Esophagus muscularis mucosa (tissue), 4 donors: Measurements from ENCODE around the gene CTPS2. TPM values are rescaled to one million over a fixed set of nuclear protein-coding genes. Genes with fewer than 3 reads are reported as not detected.

ENCODE experiments used
- DNase-seq: peaks from one replicate; pipeline ENCODE4 v3.0.0-alpha.2; 2017; ENCODE audit errors: extremely low spot score
- H3K27ac ChIP-seq, 4 donors: fragments of 200-600 bp; sonication (generic); replicated peaks in 1 of 4; 1 replicate in 3 of 4; 2 replicates in 1 of 4; pipeline ENCODE4 v1.5.1; 2016 to 2019; ENCODE audit warnings: mild to moderate bottlenecking in 1 of 4
- H3K27me3 ChIP-seq, 4 donors: fragments of 200-600 bp; sonication (generic); one replicate each; pipeline versions ENCODE4 v1.5.1 to v1.6.0; 2016 to 2019
- H3K36me3 ChIP-seq, 4 donors: fragments of 200-600 bp; sonication (generic); one replicate each; pipeline ENCODE4 v1.5.1; 2016 to 2019
- H3K4me1 ChIP-seq, 4 donors: fragments of 200-600 bp; sonication (generic); one replicate each; pipeline ENCODE4 v1.5.1; 2016 to 2019
- H3K4me3 ChIP-seq, 4 donors: fragments of 200-600 bp; sonication (generic); 1 replicate in 2 of 4; 2 replicates in 2 of 4; pipeline ENCODE4 v1.5.1; 2016 to 2019; ENCODE audit warnings: mild to moderate bottlenecking in 4 of 4, moderate library complexity in 1 of 4
- H3K9me3 ChIP-seq, 4 donors: fragments of 200-600 bp; sonication (generic); 1 replicate in 3 of 4; 2 replicates in 1 of 4; pipeline ENCODE4 v1.5.1; 2016 to 2019
- EP300 ChIP-seq: sonication (generic); formaldehyde crosslinking; IDR thresholded peaks from one replicate; pipeline ENCODE4 v1.6.1; 2017; ENCODE audit warnings: antibody characterized with exemption
- POLR2A ChIP-seq: fragments of 450-650 bp; IDR thresholded peaks from one replicate; pipeline ENCODE4 v1.6.1; 2017; ENCODE audit warnings: antibody characterized with exemption, moderate library complexity, mild to moderate bottlenecking, low read depth
- POLR2AphosphoS5 ChIP-seq, 2 donors: sonication (generic); formaldehyde crosslinking; IDR thresholded peaks; one replicate each; pipeline ENCODE4 v1.6.1; 2017; ENCODE audit warnings: antibody characterized with exemption in 2 of 2
- WGBS: methylation state at CpG from one replicate; pipeline ENCODE4 v1.1.5; 2018; 5-methylcytosine and 5-hydroxymethylcytosine counted together
- intact Hi-C: fragments of 100-400 bp; cut with DNase I; formaldehyde crosslinking; loops from one replicate; pipeline ENCODE4 v1.15.1; 2023
- total RNA-seq, 4 donors: library from RNA; depleted of rRNA; stranded (reverse); fragments of >200 nt; gene quantifications; one replicate each; pipeline versions ENCODE4 v1.1.0 to v1.2.1, GENCODE V29; 2016
- TF ChIP-seq, protein P1 (sequence below), 3 experiments: fragments of 200-600 bp in 2 of 3; fragments of 450-650 bp in 1 of 3; sonication (generic) in 2 of 3; IDR thresholded peaks; one replicate each; pipeline ENCODE4 v1.5.1; 2017 to 2019; ENCODE audit warnings: antibody characterized with exemption in 3 of 3, mild to moderate bottlenecking in 2 of 3, moderate library complexity in 1 of 3

The CTPS2 gene
- total RNA-seq, 4 donors from 2014 or later: 9.8 to 18.3 (median 13.7) TPM

DNA sequence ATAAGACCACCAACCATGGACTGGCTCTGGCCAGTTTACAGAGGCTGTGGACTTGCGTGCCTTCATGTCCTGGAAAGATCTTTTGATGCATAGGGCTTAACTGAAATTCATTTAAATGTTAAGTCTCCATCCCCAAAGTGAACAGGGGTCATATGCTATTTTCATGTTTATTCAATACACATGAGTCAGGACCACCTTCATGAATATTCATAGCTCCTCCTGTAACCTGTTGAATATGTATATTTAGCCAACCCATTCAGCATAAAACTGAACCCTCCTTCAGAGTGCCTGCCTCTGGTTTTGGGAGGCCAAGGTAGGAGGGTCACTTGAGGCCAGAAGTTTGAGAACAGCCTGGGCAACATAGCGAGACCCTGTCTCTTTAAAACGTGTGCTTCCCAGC, 7.1 kb downstream of the CTPS2 start:
- H3K27me3 ChIP-seq: no peaks in the 10 kb centered on the region
- H3K36me3 ChIP-seq: peaks cover 0 to 15% (median 0%) of the 10 kb centered on the region in 4 donors
- no peak for DNase-seq
- H3K9me3 ChIP-seq: no peaks in the 10 kb centered on the region
- TF ChIP-seq POLR2A: no peak
- 84% methylated on average over 3 of the region's 3 CpGs for WGBS
- H3K4me3 ChIP-seq: no peak overlapping the region
- H3K4me1 ChIP-seq: no peaks in the 10 kb centered on the region
- intact Hi-C loops: no loop called here
- no peak overlapping the region for H3K27ac ChIP-seq

DNA sequence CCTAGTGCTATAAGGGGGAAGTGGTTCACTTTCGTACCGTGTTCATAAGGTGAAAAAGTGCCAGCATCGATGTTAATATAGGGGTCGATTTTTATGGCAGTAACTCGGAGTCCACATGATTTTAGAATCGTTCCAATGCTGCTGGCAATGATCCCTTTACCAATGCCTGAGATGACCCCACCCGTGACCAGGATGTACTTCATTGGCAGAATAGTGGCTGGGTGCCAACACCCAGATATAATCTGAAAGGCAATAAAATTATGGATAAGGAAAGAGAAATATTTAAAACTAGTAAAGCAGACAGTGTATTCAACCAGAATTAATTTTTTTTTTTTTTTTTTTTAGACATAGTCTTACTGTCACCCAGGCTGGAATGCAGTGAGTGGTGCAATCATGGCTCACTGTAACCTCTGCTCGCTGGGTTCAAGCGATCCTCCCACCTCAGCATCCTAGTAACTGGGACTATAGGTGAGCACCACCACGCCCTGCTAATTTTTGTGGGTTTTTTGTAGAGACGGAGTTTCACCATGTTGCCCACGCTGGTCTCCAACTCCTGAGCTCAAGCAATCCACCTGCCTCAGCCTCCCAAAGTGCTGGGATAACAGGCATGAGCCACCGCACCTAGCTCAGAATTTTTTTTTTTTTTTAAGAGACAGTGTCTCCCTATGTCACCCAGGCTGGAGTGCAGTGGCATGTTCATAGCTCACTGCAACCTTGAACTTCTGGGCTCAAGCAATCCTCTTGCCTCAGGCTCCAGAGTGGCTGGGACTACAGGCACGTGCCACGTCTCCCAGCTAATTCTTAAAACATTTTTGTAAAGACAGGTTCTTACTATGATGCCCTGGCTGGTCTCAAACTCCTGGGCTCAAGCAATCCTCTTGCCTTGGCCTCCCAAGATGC, 9.5 kb downstream of the CTPS2 start:
- Histone ChIP-seq H3K4me3 (no peak overlapping the region), H3K27ac (no peak overlapping the region), H3K9me3 (no peaks in the 10 kb centered on the region), H3K27me3 (no peaks in the 10 kb centered on the region), H3K4me1 (no peaks in the 10 kb centered on the region), H3K36me3 (peaks cover 0 to 24% (median 1%) of the 10 kb centered on the region in 4 donors)
- TF ChIP-seq EP300 (no peak), POLR2AphosphoS5 (IDR thresholded peaks at IDR 0.05) (no peak), POLR2A (no peak)
- TF ChIP-seq, protein P1, sequence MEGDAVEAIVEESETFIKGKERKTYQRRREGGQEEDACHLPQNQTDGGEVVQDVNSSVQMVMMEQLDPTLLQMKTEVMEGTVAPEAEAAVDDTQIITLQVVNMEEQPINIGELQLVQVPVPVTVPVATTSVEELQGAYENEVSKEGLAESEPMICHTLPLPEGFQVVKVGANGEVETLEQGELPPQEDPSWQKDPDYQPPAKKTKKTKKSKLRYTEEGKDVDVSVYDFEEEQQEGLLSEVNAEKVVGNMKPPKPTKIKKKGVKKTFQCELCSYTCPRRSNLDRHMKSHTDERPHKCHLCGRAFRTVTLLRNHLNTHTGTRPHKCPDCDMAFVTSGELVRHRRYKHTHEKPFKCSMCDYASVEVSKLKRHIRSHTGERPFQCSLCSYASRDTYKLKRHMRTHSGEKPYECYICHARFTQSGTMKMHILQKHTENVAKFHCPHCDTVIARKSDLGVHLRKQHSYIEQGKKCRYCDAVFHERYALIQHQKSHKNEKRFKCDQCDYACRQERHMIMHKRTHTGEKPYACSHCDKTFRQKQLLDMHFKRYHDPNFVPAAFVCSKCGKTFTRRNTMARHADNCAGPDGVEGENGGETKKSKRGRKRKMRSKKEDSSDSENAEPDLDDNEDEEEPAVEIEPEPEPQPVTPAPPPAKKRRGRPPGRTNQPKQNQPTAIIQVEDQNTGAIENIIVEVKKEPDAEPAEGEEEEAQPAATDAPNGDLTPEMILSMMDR (IDR thresholded peaks at IDR 0.05): no peak
- 92% methylated on average over 15 of the region's 15 CpGs for WGBS
- DNase-seq: no peak
- intact Hi-C loops: no loop called here

DNA sequence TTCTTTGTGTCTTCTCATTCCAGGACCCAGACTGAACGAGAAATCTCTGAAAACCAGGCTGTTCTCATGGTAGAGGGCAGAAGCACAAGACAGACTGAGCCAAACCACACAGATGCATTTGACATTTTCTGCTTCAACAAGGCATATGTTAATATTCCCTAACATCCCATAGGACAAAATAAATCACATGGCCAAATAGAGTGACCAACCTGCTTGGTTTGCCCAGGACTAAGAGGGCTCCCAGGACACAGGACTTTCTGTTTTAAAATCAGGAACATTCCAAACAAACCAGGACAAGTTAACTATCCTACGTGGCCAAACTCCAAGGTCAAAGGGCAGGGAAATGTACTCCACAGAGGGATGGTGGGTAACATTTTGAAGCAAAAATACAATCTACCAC, 11.7 kb downstream of the CTPS2 start:
- Histone ChIP-seq H3K27ac (no peak overlapping the region), H3K9me3 (no peaks in the 10 kb centered on the region), H3K4me1 (no peaks in the 10 kb centered on the region), H3K27me3 (no peaks in the 10 kb centered on the region), H3K36me3 (peaks cover 0 to 23% (median 4%) of the 10 kb centered on the region in 4 donors), H3K4me3 (no peak overlapping the region)
- WGBS: 70% methylated on average over 2 of the region's 2 CpGs
- no peak for TF ChIP-seq POLR2AphosphoS5 (IDR thresholded peaks at IDR 0.05)
- no peak for DNase-seq
- intact Hi-C loops: no loop called here

DNA sequence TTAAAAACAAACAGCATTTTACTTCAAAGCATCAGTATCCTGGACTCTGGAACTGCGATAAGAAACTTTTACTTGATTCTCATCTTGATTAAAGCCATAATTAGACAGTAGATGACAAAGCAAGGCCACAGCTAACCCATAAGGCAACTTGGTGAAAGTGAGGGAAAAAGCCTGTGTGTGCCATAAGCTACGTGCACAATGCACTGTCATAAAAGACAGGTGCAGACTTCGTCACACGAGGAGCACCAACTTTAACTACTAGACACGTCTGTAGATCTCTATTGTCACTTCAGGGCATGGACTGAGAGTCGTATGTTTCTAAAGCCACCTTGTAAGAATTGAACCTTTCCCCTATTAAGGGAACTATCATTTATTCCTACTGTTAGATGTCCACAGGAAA, 13.1 kb downstream of the CTPS2 start:
- Histone ChIP-seq H3K4me3 (no peak overlapping the region), H3K27me3 (no peaks in the 10 kb centered on the region), H3K4me1 (no peaks in the 10 kb centered on the region), H3K9me3 (no peaks in the 10 kb centered on the region), H3K36me3 (peaks cover 0 to 25% (median 4%) of the 10 kb centered on the region in 4 donors), H3K27ac (no peak overlapping the region)
- TF ChIP-seq, protein P1 (IDR thresholded peaks at IDR 0.05): no peak
- no peak for TF ChIP-seq EP300
- TF ChIP-seq POLR2AphosphoS5 (IDR thresholded peaks at IDR 0.05): no peak
- no peak for TF ChIP-seq POLR2A
- intact Hi-C loops: no loop called here
- 81% methylated on average over 6 of the region's 6 CpGs for WGBS
- DNase-seq: no peak

DNA sequence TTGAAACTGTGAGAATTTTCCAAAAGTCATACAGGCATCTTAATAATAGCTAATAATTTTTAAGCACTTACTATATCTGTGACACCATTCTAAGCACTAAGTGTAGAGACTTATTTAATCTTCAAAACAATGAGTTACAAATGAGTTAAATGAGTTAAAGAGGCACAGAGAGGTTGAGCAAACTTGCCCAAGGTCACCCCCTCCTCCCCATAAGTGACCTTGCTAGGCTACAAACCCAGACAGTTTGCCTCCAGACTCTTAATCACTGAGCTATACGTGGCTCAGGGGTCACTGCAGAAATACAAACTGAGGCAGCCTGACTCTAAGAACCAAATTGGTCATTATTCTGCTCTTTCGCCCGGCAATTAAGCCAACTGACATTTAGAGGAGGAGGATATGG, 15.5 kb downstream of the CTPS2 start:
- Histone ChIP-seq H3K36me3 (peaks cover 0 to 38% (median 13%) of the 10 kb centered on the region in 4 donors), H3K27ac (no peak overlapping the region), H3K27me3 (no peaks in the 10 kb centered on the region), H3K4me1 (no peaks in the 10 kb centered on the region), H3K4me3 (no peak overlapping the region), H3K9me3 (peaks cover 0 to 4% (median 0%) of the 10 kb centered on the region in 4 donors)
- no peak for DNase-seq
- intact Hi-C loops: no loop called here
- WGBS: 85% methylated on average over 3 of the region's 3 CpGs
- TF ChIP-seq POLR2A: no peak
- TF ChIP-seq, protein P1 (IDR thresholded peaks at IDR 0.05): no peak
- no peak for TF ChIP-seq EP300
- TF ChIP-seq POLR2AphosphoS5 (IDR thresholded peaks at IDR 0.05): no peak
